SK-N-SH (cell line): ENCODE results near the gene LRRC27.

Experiments used
- CTCF ChIP-seq: fragments of 200-600 bp; sonication (generic); IDR thresholded peaks from 2 replicates; pipeline ENCODE4 v1.6.1; 2017; ENCODE audit warnings: antibody characterized with exemption, mild to moderate bottlenecking, moderate library complexity
- EP300 ChIP-seq, 2 experiments: IDR thresholded peaks; 2 replicates each; pipeline versions ENCODE4 v1.4.0 to v1.6.1; 2012; ENCODE audit warnings: borderline replicate concordance in 1 of 2, low read depth in 1 of 2, low read length in 1 of 2
- JUND ChIP-seq: IDR thresholded peaks from 2 replicates; pipeline ENCODE4 v1.4.0; 2012
- MXI1 ChIP-seq: IDR thresholded peaks from 2 replicates; pipeline ENCODE4 v1.6.1; 2012; ENCODE audit warnings: mild to moderate bottlenecking, low read depth, low read length, improper control_type of control experiment
- POLR2AphosphoS5 ChIP-seq: IDR thresholded peaks from 2 replicates; pipeline ENCODE4 v1.6.1; 2012; ENCODE audit warnings: low read depth, low read length
- REST ChIP-seq: IDR thresholded peaks from 2 replicates; pipeline ENCODE4 v1.6.1; 2012; ENCODE audit warnings: mild to moderate bottlenecking, low read depth, low read length, moderate library complexity
- SIN3A ChIP-seq: IDR thresholded peaks from 2 replicates; pipeline ENCODE4 v1.6.1; 2012; ENCODE audit warnings: low read depth, mild to moderate bottlenecking, low read length, moderate library complexity, borderline replicate concordance
- SMC3 ChIP-seq: IDR thresholded peaks from 2 replicates; pipeline ENCODE4 v1.6.1; 2012; ENCODE audit warnings: low read depth, low read length, improper control_type of control experiment
- TCF12 ChIP-seq: IDR thresholded peaks from 2 replicates; pipeline ENCODE4 v1.4.0; 2012
- USF2 ChIP-seq: fragments of 150-350 bp; IDR thresholded peaks from 2 replicates; pipeline ENCODE4 v1.6.1; 2017; ENCODE audit warnings: antibody characterized with exemption, low read length, low read depth, borderline replicate concordance
- YY1 ChIP-seq: IDR thresholded peaks from 2 replicates; pipeline ENCODE4 v1.4.0; 2012; ENCODE audit warnings: low read depth, mild to moderate bottlenecking

- no peak for TF ChIP-seq CTCF
- no peak for TF ChIP-seq YY1
- no peak for TF ChIP-seq MXI1
- TF ChIP-seq POLR2AphosphoS5 = no peak
- TF ChIP-seq SIN3A = no peak
- no peak for TF ChIP-seq SMC3
- no peak for TF ChIP-seq REST
- TF ChIP-seq USF2 = no peak
- TF ChIP-seq EP300 (IDR thresholded peaks at IDR 0.05; ENCODE audit: borderline replicate concordance in 1 of 2, low read depth in 1 of 2, low read length in 1 of 2) = no peak
- no peak for TF ChIP-seq JUND
- TF ChIP-seq TCF12 = no peak
Observed at GRCh38 chr10:132350391-132350790, 18.4 kb downstream of the LRRC27 start.
